Liver (tissue), 9 donors: ENCODE measurements around the gene MARK3. TPM values are rescaled to one million over a fixed set of nuclear protein-coding genes. Genes with fewer than 3 reads are reported as not detected.

ENCODE experiments used
- DNase-seq: peaks from one replicate; pipeline ENCODE4 v3.0.0-alpha.2; 2017; ENCODE audit warnings: low spot score
- H3K27ac ChIP-seq, 2 donors: one replicate each; pipeline ENCODE4 v1.7.0; 2013; ENCODE audit warnings: inconsistent platforms in 2 of 2, low read length in 2 of 2, control low read depth in 1 of 2, low read depth in 1 of 2, mild to moderate bottlenecking in 1 of 2
- H3K27me3 ChIP-seq, 4 donors: one replicate each; pipeline versions ENCODE4 v1.6.1 to v1.7.0; 2013; ENCODE audit warnings: low read length in 3 of 4, inconsistent platforms in 1 of 4, mild to moderate bottlenecking in 1 of 4, moderate library complexity in 1 of 4; ENCODE audit not compliant: control insufficient read depth in 4 of 4, insufficient read depth in 4 of 4
- H3K36me3 ChIP-seq, 4 donors: one replicate each; pipeline versions ENCODE4 v1.6.1 to v1.7.0; 2013; ENCODE audit warnings: low read length in 3 of 4, mild to moderate bottlenecking in 3 of 4, low read depth in 1 of 4, moderate library complexity in 1 of 4; ENCODE audit not compliant: control insufficient read depth in 4 of 4, insufficient read depth in 3 of 4
- H3K4me1 ChIP-seq, 4 donors: one replicate each; pipeline versions ENCODE4 v1.6.1 to v1.7.0; 2013; ENCODE audit warnings: low read length in 3 of 4, mild to moderate bottlenecking in 3 of 4, moderate library complexity in 1 of 4; ENCODE audit not compliant: control insufficient read depth in 4 of 4, insufficient read depth in 4 of 4
- H3K4me3 ChIP-seq, 3 donors: one replicate each; pipeline versions ENCODE4 v1.6.1 to v1.7.0; 2013; ENCODE audit warnings: low read length in 3 of 3, control low read depth in 1 of 3, low read depth in 1 of 3, mild to moderate bottlenecking in 1 of 3
- H3K9ac ChIP-seq, 2 donors: one replicate each; pipeline ENCODE4 v1.7.0; 2013; ENCODE audit warnings: low read length in 2 of 2, mild to moderate bottlenecking in 2 of 2, moderate library complexity in 2 of 2, control low read depth in 1 of 2, low read depth in 1 of 2
- H3K9me3 ChIP-seq, 4 donors: one replicate each; pipeline versions ENCODE4 v1.6.1 to v1.7.0; 2013; ENCODE audit warnings: low read length in 3 of 4; ENCODE audit not compliant: control insufficient read depth in 4 of 4
- EGR1 ChIP-seq, 2 donors: IDR thresholded peaks; 2 replicates each; pipeline ENCODE4 v1.6.1; 2016 to 2018; ENCODE audit warnings: antibody characterized with exemption in 2 of 2, low read depth in 2 of 2
- FOXA1 ChIP-seq: IDR thresholded peaks from 2 replicates; pipeline ENCODE4 v1.6.1; 2016; ENCODE audit warnings: antibody characterized with exemption
- FOXA2 ChIP-seq: IDR thresholded peaks from 2 replicates; pipeline ENCODE4 v1.6.1; 2016; ENCODE audit warnings: antibody characterized with exemption
- GABPA ChIP-seq, 2 donors: IDR thresholded peaks in 1 of 2; conservative IDR thresholded peaks in 1 of 2; 2 replicates each; pipeline ENCODE4 v1.6.1; 2016; ENCODE audit warnings: antibody characterized with exemption in 2 of 2, mild to moderate bottlenecking in 1 of 2, moderate library complexity in 1 of 2
- HNF4A ChIP-seq, 2 donors: conservative IDR thresholded peaks; 2 replicates each; pipeline ENCODE4 v1.6.1; 2016; ENCODE audit warnings: antibody characterized with exemption in 2 of 2, mild to moderate bottlenecking in 2 of 2
- HNF4G ChIP-seq: IDR thresholded peaks from 2 replicates; pipeline ENCODE4 v1.6.1; 2016; ENCODE audit warnings: antibody characterized with exemption
- JUND ChIP-seq, 2 donors: IDR thresholded peaks; 2 replicates each; pipeline ENCODE4 v1.6.1; 2016; ENCODE audit warnings: antibody characterized with exemption in 2 of 2
- NR2F2 ChIP-seq: IDR thresholded peaks from 2 replicates; pipeline ENCODE4 v1.6.1; 2016; ENCODE audit warnings: antibody characterized with exemption
- RAD21 ChIP-seq, 2 donors: IDR thresholded peaks; 2 replicates each; pipeline ENCODE4 v1.6.1; 2016; ENCODE audit warnings: antibody characterized with exemption in 2 of 2, mild to moderate bottlenecking in 2 of 2
- RXRA ChIP-seq, 2 donors: IDR thresholded peaks; 2 replicates each; pipeline ENCODE4 v1.6.1; 2017 to 2018; ENCODE audit warnings: antibody characterized with exemption in 2 of 2, mild to moderate bottlenecking in 1 of 2
- SP1 ChIP-seq: IDR thresholded peaks from 2 replicates; pipeline ENCODE4 v1.6.1; 2018; ENCODE audit warnings: antibody characterized with exemption, mild to moderate bottlenecking
- TAF1 ChIP-seq: conservative IDR thresholded peaks from 2 replicates; pipeline ENCODE4 v1.6.1; 2016; ENCODE audit warnings: antibody characterized with exemption, mild to moderate bottlenecking
- YY1 ChIP-seq: IDR thresholded peaks from 2 replicates; pipeline ENCODE4 v1.6.1; 2016; ENCODE audit warnings: antibody characterized with exemption, mild to moderate bottlenecking
- WGBS: extraction: QIAGEN DNeasy Blood & Tissue Kit; methylation state at CpG from one replicate; pipeline ENCODE4 v1.1.7; 2013; 5-methylcytosine and 5-hydroxymethylcytosine counted together
- polyA plus RNA-seq, 2 donors: library from polyadenylated mRNA; stranded (reverse) in 1 of 2; unstranded in 1 of 2; fragments of 200-250 nt in 1 of 2; fragments of >200 nt in 1 of 2; fragmentation: Nextera tagmentation in 1 of 2; extraction: Ambion mirVana in 1 of 2; gene quantifications; one replicate each; pipeline versions ENCODE4 v1.2.1 to v1.2.3, GENCODE V29; 2013 to 2015
- total RNA-seq, 2 donors: library from RNA; depleted of rRNA; stranded (reverse); fragments of >200 nt; gene quantifications; one replicate each; pipeline ENCODE4 v1.2.3, GENCODE V29; 2014
- TF ChIP-seq, protein P1 (sequence below): IDR thresholded peaks from 2 replicates; pipeline ENCODE4 v1.6.1; 2016; ENCODE audit warnings: antibody characterized with exemption
- TF ChIP-seq, protein P2 (sequence below): fragments of 150-350 bp; IDR thresholded peaks from 2 replicates; pipeline ENCODE4 v1.5.1; 2017; ENCODE audit warnings: improper control_type of control experiment, low read depth, low read length; ENCODE audit not compliant: missing input control
- TF ChIP-seq, protein P3 (sequence below): IDR thresholded peaks from 2 replicates; pipeline ENCODE4 v1.6.1; 2016; ENCODE audit warnings: antibody characterized with exemption
- donor health status: healthy.
- donor health status: healthy.
- donor health status: healthy.
- donor health status: healthy.
- donor health status: healthy.

Gene MARK3
- total and polyA plus RNA-seq, 4 donors, result 14.1 to 86.0 (median 33.0) TPM

DNA sequence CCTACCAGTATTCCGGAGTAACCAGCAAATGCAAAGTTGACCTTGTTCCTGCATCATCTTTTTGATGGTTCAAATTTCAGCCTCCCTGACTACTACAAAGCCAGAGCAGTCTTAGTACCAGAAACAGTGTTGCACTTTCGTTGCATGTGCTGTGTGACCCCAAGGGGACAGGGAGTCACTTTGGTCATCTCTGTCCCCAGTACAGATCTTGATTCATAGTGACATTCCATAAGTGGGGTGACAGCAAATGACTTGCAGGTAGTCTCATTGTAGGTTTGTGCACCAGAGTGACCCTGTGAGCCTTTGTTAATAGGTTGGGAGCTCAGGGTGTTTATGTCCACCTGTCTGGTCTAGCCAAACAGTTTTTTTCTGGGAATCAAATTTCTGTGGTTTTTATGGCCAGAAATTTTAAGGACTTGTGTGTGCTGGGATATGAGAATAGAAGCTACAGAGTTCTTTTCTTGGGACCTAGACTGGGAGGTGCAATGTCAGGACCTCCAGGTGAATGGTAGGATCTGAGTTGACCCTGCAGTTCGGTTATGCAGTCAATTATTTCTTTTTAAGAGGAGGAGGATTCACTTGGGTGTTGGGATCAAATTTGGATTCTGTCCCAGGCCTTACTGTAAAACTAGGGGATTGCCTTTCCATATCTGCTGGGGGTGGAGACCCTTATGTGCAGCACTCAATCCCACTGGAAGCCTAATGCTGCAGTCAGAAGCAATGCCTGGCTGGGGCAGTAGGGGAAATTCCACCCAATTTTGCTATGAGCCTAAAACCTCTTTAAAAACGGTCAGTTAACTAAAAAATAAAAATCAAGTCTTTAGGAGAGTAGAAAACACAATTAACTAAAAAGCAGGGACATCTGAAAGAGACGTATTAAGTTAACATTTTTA, 41.1 kb upstream of the MARK3 start:
- H3K9me3 ChIP-seq, result no peaks in the 10 kb centered on the region
- 88% methylated on average over 5 of the region's 5 CpGs for WGBS
- no peak overlapping the region for H3K4me3 ChIP-seq
- H3K27ac ChIP-seq, result no peak overlapping the region
- H3K36me3 ChIP-seq, result peaks cover 15 to 56% (median 53%) of the 10 kb centered on the region in 4 donors
- no peaks in the 10 kb centered on the region for H3K27me3 ChIP-seq
- no peak overlapping the region for H3K9ac ChIP-seq
- H3K4me1 ChIP-seq, result peaks cover 0 to 38% (median 32%) of the 10 kb centered on the region in 4 donors
- DNase-seq, result no peak
- TF ChIP-seq JUND (IDR thresholded peaks at IDR 0.05), result no peak
- TF ChIP-seq HNF4G, result no peak
- no peak for TF ChIP-seq RXRA (IDR thresholded peaks at IDR 0.05)
- TF ChIP-seq YY1, result no peak
- TF ChIP-seq FOXA2, result no peak
- TF ChIP-seq, protein P1, sequence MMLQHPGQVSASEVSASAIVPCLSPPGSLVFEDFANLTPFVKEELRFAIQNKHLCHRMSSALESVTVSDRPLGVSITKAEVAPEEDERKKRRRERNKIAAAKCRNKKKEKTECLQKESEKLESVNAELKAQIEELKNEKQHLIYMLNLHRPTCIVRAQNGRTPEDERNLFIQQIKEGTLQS, result no peak
- TF ChIP-seq, protein P2, sequence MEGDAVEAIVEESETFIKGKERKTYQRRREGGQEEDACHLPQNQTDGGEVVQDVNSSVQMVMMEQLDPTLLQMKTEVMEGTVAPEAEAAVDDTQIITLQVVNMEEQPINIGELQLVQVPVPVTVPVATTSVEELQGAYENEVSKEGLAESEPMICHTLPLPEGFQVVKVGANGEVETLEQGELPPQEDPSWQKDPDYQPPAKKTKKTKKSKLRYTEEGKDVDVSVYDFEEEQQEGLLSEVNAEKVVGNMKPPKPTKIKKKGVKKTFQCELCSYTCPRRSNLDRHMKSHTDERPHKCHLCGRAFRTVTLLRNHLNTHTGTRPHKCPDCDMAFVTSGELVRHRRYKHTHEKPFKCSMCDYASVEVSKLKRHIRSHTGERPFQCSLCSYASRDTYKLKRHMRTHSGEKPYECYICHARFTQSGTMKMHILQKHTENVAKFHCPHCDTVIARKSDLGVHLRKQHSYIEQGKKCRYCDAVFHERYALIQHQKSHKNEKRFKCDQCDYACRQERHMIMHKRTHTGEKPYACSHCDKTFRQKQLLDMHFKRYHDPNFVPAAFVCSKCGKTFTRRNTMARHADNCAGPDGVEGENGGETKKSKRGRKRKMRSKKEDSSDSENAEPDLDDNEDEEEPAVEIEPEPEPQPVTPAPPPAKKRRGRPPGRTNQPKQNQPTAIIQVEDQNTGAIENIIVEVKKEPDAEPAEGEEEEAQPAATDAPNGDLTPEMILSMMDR, result no peak

DNA sequence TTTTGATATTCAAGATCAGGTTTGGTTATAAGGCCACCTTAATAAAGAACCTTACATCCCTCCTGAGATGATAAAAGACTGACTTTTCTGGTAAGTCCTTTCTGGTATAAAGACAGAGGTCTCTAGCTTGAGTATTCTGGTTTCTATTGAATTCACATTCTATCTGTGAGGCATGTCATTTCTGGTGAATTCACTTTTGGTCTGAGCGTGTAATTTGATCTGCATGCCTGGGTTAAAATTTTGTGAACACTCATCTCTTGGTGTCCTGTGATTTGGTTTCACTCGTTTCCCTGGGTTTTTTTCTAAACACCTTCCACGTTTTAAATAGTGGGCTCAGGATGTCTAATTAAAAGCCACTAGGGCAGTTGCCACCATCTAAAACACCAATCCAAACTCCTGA, 38.9 kb upstream of the MARK3 start:
- H3K27me3 ChIP-seq, result no peaks in the 10 kb centered on the region
- H3K9me3 ChIP-seq, result no peaks in the 10 kb centered on the region
- DNase-seq, result no peak
- WGBS, result 48% methylated on average over 3 of the region's 3 CpGs
- no peak overlapping the region for H3K27ac ChIP-seq
- peaks cover 5 to 35% (median 32%) of the 10 kb centered on the region in 4 donors for H3K36me3 ChIP-seq
- peaks cover 0 to 18% (median 12%) of the 10 kb centered on the region in 4 donors for H3K4me1 ChIP-seq
- no peak overlapping the region for H3K4me3 ChIP-seq
- no peak for TF ChIP-seq JUND (IDR thresholded peaks at IDR 0.05)
- TF ChIP-seq, protein P2, result no peak
- TF ChIP-seq FOXA2, result no peak
- no peak for TF ChIP-seq FOXA1
- no peak for TF ChIP-seq YY1
- TF ChIP-seq NR2F2, result no peak
- no peak for TF ChIP-seq TAF1
- TF ChIP-seq RAD21 (IDR thresholded peaks at IDR 0.05), result no peak
- TF ChIP-seq HNF4A (conservative IDR thresholded peaks at IDR 0.05), result no peak
- TF ChIP-seq GABPA (IDR thresholded peaks at IDR 0.05 in 1 of 2, conservative IDR thresholded peaks at IDR 0.05 in 1 of 2), result no peak
- TF ChIP-seq EGR1 (IDR thresholded peaks at IDR 0.05; ENCODE audit: low read depth in 2 of 2), result no peak
- TF ChIP-seq RXRA (IDR thresholded peaks at IDR 0.05), result no peak
- no peak for TF ChIP-seq HNF4G
- TF ChIP-seq, protein P3, sequence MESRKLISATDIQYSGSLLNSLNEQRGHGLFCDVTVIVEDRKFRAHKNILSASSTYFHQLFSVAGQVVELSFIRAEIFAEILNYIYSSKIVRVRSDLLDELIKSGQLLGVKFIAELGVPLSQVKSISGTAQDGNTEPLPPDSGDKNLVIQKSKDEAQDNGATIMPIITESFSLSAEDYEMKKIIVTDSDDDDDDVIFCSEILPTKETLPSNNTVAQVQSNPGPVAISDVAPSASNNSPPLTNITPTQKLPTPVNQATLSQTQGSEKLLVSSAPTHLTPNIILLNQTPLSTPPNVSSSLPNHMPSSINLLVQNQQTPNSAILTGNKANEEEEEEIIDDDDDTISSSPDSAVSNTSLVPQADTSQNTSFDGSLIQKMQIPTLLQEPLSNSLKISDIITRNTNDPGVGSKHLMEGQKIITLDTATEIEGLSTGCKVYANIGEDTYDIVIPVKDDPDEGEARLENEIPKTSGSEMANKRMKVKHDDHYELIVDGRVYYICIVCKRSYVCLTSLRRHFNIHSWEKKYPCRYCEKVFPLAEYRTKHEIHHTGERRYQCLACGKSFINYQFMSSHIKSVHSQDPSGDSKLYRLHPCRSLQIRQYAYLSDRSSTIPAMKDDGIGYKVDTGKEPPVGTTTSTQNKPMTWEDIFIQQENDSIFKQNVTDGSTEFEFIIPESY, result no peak
- no peak for TF ChIP-seq SP1
- H3K9ac ChIP-seq, result no peak overlapping the region
